ENCODE data around the gene PDE11A. TPM values are rescaled to one million over a fixed set of nuclear protein-coding genes. Genes with fewer than 3 reads are reported as not detected.

PDE11A gene
- total and polyA plus RNA-seq, 2 of the 13 experiments (the other 11 are each of a cell fraction or from before 2014, with no cell fraction given), result 1.2 to 1.7 TPM

DNA sequence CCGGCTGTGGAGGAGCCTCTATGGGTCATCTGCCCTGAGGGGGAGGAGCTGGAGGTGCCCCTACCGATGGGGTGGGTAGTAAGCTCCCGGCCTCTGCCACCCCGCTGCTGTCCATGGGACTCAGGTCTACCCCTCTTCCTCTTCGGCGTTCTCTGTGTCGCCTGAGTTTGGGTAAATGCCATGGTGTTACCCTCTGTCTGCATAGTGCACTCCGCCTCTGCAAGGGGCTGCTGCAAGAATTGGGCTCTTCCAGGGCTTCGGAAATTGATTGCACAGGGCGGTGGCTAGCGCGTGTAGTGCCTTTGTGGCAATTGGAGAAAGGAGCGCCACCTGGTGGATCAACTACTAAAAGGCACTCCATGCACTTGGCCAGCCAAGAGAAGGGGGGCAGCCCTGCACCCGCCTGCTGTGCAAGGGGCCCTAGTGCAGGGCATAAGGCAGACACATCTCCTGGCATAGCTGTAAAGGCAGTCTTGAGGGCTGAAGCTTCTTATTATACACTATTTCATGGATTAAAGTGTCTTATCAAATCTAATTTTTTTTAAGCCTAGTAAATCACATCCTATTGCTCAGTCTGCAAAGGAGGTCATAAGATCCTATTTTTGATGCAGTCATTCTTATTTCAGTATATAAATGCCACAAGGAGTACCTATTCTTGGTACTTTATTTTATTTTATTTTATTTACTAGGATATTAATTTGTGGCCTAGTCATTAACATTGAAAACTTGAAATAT is 308.9 kb downstream of the PDE11A start (continued):
- TF ChIP-seq, protein P1, sequence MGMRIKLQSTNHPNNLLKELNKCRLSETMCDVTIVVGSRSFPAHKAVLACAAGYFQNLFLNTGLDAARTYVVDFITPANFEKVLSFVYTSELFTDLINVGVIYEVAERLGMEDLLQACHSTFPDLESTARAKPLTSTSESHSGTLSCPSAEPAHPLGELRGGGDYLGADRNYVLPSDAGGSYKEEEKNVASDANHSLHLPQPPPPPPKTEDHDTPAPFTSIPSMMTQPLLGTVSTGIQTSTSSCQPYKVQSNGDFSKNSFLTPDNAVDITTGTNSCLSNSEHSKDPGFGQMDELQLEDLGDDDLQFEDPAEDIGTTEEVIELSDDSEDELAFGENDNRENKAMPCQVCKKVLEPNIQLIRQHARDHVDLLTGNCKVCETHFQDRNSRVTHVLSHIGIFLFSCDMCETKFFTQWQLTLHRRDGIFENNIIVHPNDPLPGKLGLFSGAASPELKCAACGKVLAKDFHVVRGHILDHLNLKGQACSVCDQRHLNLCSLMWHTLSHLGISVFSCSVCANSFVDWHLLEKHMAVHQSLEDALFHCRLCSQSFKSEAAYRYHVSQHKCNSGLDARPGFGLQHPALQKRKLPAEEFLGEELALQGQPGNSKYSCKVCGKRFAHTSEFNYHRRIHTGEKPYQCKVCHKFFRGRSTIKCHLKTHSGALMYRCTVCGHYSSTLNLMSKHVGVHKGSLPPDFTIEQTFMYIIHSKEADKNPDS (CRISPR knock-in tag; IDR thresholded peaks at IDR 0.05), result no peak
- TF ChIP-seq, protein P2, sequence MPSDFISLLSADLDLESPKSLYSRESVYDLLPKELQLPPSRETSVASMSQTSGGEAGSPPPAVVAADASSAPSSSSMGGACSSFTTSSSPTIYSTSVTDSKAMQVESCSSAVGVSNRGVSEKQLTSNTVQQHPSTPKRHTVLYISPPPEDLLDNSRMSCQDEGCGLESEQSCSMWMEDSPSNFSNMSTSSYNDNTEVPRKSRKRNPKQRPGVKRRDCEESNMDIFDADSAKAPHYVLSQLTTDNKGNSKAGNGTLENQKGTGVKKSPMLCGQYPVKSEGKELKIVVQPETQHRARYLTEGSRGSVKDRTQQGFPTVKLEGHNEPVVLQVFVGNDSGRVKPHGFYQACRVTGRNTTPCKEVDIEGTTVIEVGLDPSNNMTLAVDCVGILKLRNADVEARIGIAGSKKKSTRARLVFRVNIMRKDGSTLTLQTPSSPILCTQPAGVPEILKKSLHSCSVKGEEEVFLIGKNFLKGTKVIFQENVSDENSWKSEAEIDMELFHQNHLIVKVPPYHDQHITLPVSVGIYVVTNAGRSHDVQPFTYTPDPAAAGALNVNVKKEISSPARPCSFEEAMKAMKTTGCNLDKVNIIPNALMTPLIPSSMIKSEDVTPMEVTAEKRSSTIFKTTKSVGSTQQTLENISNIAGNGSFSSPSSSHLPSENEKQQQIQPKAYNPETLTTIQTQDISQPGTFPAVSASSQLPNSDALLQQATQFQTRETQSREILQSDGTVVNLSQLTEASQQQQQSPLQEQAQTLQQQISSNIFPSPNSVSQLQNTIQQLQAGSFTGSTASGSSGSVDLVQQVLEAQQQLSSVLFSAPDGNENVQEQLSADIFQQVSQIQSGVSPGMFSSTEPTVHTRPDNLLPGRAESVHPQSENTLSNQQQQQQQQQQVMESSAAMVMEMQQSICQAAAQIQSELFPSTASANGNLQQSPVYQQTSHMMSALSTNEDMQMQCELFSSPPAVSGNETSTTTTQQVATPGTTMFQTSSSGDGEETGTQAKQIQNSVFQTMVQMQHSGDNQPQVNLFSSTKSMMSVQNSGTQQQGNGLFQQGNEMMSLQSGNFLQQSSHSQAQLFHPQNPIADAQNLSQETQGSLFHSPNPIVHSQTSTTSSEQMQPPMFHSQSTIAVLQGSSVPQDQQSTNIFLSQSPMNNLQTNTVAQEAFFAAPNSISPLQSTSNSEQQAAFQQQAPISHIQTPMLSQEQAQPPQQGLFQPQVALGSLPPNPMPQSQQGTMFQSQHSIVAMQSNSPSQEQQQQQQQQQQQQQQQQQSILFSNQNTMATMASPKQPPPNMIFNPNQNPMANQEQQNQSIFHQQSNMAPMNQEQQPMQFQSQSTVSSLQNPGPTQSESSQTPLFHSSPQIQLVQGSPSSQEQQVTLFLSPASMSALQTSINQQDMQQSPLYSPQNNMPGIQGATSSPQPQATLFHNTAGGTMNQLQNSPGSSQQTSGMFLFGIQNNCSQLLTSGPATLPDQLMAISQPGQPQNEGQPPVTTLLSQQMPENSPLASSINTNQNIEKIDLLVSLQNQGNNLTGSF (CRISPR knock-in tag; IDR thresholded peaks at IDR 0.05), result no peak
- TF ChIP-seq KDM5B (CRISPR knock-in tag; IDR thresholded peaks at IDR 0.05; ENCODE audit: borderline replicate concordance) (no peak), PRMT3 (CRISPR knock-in tag; IDR thresholded peaks at IDR 0.05; ENCODE audit: borderline replicate concordance, low read depth) (no peak), ZNF225 (CRISPR knock-in tag; IDR thresholded peaks at IDR 0.05) (no peak), ZBTB8A (CRISPR knock-in tag; IDR thresholded peaks at IDR 0.05; ENCODE audit: borderline replicate concordance, low read depth) (no peak), ZNF451 (CRISPR knock-in tag; IDR thresholded peaks at IDR 0.05) (no peak), ZBTB7A (CRISPR knock-in tag; IDR thresholded peaks at IDR 0.05) (no peak), GATAD2A (CRISPR knock-in tag; IDR thresholded peaks at IDR 0.05) (peak; percentile 27; the same call in 1 of the 2 replicates), ZBTB25 (CRISPR knock-in tag; IDR thresholded peaks at IDR 0.05) (no peak), ZMYM4 (CRISPR knock-in tag; IDR thresholded peaks at IDR 0.05) (peak; percentile 66; the same call in 1 of the 2 replicates), LRRFIP1 (CRISPR knock-in tag; conservative IDR thresholded peaks at IDR 0.05) (no peak), IKZF1 (IDR thresholded peaks at IDR 0.05) (no peak), ZNF12 (CRISPR knock-in tag; IDR thresholded peaks at IDR 0.05) (no peak), ZNF644 (CRISPR knock-in tag; IDR thresholded peaks at IDR 0.05; ENCODE audit: low read depth) (peak; percentile 40; the same call in 1 of the 2 replicates), ZNF264 (CRISPR knock-in tag; IDR thresholded peaks at IDR 0.05) (no peak)
- TF ChIP-seq, protein P3, sequence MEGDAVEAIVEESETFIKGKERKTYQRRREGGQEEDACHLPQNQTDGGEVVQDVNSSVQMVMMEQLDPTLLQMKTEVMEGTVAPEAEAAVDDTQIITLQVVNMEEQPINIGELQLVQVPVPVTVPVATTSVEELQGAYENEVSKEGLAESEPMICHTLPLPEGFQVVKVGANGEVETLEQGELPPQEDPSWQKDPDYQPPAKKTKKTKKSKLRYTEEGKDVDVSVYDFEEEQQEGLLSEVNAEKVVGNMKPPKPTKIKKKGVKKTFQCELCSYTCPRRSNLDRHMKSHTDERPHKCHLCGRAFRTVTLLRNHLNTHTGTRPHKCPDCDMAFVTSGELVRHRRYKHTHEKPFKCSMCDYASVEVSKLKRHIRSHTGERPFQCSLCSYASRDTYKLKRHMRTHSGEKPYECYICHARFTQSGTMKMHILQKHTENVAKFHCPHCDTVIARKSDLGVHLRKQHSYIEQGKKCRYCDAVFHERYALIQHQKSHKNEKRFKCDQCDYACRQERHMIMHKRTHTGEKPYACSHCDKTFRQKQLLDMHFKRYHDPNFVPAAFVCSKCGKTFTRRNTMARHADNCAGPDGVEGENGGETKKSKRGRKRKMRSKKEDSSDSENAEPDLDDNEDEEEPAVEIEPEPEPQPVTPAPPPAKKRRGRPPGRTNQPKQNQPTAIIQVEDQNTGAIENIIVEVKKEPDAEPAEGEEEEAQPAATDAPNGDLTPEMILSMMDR (CRISPR knock-in tag; IDR thresholded peaks at IDR 0.05), result peak; percentile 91
